Umbilical cord (tissue), 2 donors: Measurements from ENCODE around the gene HEXIM1. TPM values are rescaled to one million over a fixed set of nuclear protein-coding genes. Genes with fewer than 3 reads are reported as not detected.

Source experiments
- DNase-seq: peaks from one replicate; pipeline ENCODE4 v3.0.0-alpha.2; 2015; ENCODE audit warnings: low spot score
- total RNA-seq: library from RNA; depleted of rRNA; stranded (reverse); fragments of >200 nt; gene quantifications from one replicate; pipeline ENCODE4 v1.2.3, GENCODE V29; 2014; ENCODE audit warnings: low replicate concordance; ENCODE audit not compliant: insufficient read depth

HEXIM1 gene
- total RNA-seq, 1 donor from 2014 or later, result 14.4 TPM

DNA sequence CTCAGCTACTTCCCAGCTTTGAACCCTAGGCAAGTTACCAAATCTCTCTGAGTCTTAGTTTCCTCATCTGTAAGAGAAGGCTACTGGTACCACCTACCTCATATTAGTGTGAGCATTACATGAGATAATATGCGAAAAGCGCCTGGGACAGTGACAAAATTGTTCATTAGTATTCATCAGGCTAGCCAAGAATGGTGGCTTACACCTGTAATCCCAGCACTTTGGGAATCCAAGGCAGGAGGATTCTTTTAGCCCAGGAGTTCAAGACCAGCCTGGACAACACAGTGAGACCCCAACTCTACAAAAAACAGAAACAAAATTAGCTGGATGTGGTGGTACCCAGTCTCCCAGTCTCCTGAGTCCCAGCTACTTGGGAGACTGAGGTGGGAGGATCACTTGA lies 19.3 kb upstream of the HEXIM1 start:
- no peak for DNase-seq

GRCh38 chr17:45129426-45129939 lies 18.8 kb upstream of the HEXIM1 start:
- DNase-seq, result peak; percentile 75

DNA sequence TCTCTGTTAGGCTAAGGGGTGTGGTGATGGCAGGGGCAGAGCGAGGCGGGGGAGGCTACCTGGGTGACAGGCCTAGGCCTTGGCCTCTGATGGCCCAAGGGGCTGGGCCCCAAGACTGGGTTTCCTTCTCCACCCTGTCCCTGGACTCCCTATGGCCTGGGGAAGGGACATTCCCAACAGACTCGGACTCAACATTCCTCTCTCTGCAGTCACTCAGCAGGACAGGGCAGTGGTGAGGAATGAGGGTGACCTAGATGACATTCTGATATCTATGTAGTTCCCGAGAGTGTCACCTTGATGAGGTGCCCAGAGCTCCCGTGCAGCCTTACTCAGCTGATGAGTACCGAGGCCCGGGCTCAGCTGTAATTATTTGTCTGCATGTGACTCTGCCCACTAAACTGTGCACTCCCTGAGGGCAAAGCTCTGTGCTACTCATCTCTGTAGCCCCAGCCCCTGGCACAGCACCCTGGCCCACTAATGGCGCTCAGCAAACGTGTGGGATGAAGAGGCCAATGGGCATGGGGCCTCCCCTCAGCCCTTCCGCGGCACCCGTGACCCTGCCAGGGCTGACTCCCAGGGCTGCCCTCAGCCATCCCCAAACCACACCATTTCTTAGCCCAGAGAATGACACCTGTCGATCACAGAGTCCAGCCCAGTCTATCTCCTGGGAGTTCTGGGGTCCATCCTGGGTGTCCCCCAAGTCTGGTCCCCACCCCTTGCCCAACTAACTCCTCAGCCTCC lies 18.2 kb upstream of the HEXIM1 start:
- no peak for DNase-seq

- DNase-seq, result no peak
Observed at GRCh38 chr17:45130681-45131615, 17.3 kb upstream of the HEXIM1 start.

DNA sequence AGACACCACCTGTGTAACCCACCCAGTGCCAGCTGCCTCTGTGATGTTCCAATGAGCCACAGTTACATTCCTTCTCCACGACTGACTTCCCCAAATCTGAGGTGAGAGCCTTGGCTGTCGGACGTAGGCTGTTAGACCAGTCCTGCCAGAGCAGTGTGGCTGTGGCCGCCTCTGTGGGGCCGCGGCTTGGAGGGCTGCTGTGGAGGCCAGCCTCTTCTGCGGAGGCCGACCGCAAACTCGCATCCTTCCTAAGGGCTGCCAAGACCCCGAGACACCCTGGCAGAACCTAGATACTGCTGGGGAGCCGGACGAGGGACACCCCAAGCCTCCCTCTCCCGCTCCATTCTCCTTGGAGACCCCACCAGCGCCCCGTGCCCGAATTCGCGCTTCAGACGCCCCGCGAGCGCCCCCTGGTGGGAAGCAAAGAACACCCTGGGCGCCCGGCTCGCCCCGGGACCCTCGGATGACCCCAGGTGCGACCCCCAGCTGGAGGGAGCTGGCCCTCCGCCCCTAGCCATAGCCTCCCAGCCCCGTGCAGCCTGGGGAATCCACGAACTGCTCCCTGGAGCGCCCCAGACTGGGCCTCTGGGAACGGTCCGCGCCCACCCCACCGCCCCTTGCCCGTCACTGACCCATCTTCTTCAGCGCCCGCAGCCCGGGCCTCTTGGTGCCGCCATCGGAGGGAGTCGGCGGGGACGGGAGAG lies 16.5 kb upstream of the HEXIM1 start:
- DNase-seq, result peak; percentile 49

DNA sequence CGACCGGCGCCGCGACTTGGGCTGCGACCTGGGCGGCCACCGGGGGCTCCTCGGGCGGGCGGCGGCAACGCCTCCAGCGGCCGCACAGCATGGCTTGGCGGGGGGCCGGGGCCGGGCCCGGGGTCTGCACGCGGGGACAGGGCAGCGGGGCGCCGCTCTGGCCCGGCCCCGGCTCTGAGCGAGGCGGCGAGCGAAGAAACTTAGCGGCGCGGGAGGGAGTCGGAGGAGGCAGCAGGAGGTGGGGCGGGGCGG lies 16.0 kb upstream of the HEXIM1 start, which contains the start of gene PLCD3:
PLCD3 (minus strand) TSS at position 196 of the 252 bp plus-strand sequence; CDS start at position 91, 105 bp downstream.
- DNase-seq, result no peak

DNA sequence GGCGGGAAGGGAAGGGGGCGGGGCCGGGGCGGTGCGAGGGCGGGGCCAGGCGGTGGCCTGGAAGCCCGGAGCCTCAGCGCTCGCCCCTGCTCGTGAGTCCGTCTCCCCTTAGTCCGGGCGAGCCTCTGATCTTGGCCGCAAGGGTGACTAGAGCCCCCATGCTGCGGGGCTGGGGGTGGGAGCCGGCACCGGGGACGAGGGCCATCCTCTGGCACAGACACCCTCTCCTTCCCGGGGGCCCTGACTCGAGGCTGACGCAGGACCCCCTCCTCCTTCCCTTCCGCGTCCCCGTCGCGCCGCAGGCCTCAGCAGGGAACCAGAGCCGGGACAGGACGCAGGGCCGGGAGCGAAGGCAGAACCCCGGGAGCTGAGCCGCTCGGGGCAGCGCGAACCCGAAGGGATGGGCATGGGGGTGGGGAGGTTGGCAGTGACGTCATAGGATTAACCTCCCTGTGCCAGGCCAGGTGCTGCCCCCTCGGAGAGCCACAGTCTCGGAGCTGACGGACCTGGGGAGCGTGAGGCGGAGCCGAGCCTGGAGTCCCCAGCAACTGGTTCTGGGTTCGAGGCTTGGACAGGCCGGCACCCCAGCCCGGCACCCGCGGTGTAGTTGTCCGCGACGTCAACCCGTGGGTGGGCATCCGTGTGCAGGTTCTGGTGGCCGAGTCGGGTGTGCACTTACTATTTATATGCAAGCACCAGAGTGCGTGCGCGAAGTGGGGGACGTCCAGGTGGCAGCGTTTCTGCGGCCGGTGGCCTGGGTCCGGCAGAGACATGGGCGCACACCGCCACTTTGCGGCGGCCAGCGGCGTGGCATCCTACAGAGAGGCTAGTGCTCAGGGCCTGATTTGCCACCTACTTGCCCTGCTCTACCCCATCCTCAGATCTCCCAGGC lies 15.5 kb upstream of the HEXIM1 start:
- DNase-seq, result peak; percentile 80

DNA sequence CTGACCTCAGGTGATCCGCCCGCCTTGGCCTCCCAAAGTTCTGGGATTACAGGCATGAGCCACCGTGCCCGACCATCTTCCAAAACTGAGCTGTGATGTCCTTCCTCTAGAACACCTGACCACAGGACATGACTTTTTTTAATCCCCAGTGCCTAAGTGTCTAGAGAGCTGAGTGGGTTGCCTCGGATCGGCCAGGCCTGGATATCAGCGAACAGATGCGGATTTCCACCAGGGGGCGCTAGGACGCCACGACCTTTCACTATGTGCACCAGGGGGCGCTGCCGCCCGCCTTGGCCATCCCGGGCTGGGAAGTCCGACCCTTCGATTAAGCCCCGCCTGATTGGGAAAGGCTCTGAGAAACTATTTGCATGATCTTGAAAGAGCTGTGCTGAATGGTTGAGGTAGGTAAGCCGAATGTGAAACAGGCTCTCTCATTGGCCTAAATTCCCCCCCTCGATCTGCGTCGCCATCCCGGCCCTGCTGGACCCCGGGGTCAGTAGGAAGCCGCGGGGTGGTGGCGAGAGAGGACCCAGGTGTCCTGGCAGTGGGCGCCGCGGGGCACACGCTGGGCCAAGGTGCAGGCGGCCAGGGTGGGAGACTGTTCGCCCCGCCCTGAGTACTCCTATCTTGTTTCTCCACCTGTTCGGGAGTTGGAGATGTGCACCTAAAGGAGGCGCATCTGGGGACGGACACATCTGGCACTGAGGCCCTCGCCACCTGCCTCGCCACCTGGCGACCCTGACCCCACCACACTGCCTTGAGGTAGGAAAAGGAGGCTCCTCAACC lies 12.9 kb upstream of the HEXIM1 start, which contains the start of gene ACBD4:
ACBD4 (plus strand) TSS at position 496 of the 786 bp plus-strand sequence. CDS start 458 bp downstream, outside the sequence.
- peak; percentile 99 for DNase-seq

- DNase-seq, result no peak
Observed at GRCh38 chr17:45135978-45136791, 12.1 kb upstream of the HEXIM1 start.

DNA sequence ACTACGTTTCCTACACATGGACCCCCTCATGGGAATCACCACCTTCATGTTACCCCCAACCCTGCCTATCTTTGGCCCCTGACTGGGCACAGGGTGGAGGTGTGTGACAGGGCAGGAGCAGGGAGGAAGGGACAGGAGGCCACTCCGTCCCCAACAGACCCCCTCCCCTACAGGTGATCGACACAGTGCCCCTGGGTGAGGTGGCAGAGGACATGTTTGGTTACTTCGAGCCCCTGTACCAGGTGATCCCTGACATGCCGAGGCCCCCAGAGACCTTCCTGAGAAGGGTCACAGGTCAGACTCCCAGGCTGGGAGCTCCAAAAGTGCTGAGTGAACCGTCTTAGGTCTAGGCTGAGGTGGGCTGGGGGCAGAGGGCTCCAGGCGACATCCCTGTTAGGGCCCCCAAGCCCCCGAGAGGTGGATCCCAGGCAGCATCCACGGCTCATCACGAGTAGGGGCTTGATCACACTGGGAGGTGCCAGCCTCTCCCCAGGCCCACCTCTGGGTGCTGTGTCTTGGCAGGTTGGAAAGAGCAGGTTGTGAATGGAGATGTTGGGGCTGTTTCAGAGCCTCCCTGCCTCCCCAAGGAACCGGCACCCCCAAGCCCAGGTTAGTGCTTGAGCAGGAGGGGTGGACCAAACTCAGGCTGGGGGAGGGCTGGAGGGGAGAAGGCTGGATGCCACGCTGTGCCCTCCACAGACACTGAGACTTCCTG lies 11.3 kb upstream of the HEXIM1 start:
- DNase-seq, result no peak

DNA sequence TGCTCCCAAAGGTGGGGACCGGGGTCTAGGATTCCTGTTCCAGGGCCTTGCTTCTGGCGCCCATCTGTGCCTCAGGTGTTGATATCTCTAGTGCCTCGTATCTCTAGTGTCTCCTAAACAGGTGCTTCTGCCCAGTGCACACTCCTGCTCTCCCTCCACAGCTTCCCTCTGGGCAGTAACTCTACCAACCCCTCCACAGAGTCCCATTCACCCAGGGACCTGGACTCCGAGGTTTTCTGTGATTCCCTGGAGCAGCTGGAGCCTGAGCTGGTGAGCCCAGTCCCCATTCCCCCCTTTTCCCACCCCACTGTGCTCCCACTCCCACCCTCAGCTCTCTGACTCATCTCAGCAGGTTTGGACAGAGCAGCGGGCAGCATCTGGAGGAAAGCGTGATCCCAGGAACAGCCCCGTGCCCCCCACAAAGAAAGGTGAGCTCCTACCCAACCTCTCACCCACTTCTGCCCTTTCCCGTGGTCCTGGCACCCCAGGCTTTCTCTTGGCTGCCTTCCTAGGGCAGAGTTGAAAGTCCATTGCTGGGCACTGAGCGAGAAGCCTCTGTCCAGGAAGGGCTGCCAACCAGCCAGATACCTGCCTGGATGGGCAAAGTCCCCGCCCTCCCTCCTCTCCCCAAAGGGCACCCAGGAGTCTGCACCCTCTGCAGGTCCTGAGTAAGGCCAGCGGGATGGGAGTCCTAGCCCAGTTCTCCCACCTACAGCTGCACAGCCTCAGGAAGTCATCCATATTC lies 10.5 kb upstream of the HEXIM1 start:
- DNase-seq, result no peak

GRCh38 chr17:45138911-45139532 lies 9.3 kb upstream of the HEXIM1 start:
- no peak for DNase-seq

DNA sequence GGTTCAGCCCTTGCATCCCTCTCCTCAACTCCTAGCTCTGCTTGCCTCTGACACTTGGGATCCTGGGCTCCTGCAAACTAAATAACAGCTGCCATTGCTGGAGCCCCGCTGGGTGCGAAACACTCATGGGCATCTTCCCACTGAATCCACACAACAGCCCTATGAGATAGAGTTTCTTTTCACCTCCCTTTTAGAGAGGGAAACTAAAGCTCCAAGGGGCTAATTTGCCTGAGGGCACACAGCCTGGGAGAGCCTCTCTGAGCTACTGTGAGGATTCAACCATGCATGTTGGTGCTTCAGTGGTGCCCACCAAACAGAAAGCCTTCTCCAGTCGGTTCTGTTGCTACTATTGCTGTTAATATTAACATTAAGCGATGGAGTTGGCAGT lies 8.7 kb upstream of the HEXIM1 start:
- DNase-seq, result no peak

- no peak for DNase-seq
Observed at GRCh38 chr17:45143094-45143670, 5.1 kb upstream of the HEXIM1 start.

- peak; percentile 97 for DNase-seq
Observed at GRCh38 chr17:45143767-45144198, 4.5 kb upstream of the HEXIM1 start.

- DNase-seq, result peak; percentile 92
Observed at GRCh38 chr17:45144199-45145034, 3.9 kb upstream of the HEXIM1 start.
